Measurements from ENCODE around the gene MMEL1. TPM values are rescaled to one million over a fixed set of nuclear protein-coding genes. Genes with fewer than 3 reads are reported as not detected.
A peak's percentile ranks its signal among the peaks of the same experiment; 100 is the strongest.
"Not testable (repeated sequence)": the region's sequence is repeated elsewhere in the genome, so short reads cannot be mapped to it uniquely, and the experiment has no call there.

The MMEL1 gene
- under 1 TPM; 0.67 to 0.90 TPM for total RNA-seq
- 1 to 10 TPM; 5.5 to 8.1 TPM for polyA plus RNA-seq

GRCh38 chr1:2632561-2633361 is at the start of gene MMEL1:
TSS of gene MMEL1 (minus strand) at chr1:2633016. CDS start at chr1:2629484, 3,532 bp downstream.
- Mint-ChIP-seq H3K27me3 (peaks cover 4 to 13% of the 10 kb centered on the region in 2 donors), H3K9me3 (peaks cover 0 to 5% (median 2%) of the 10 kb centered on the region in 8 donors), H3K4me3 (peak within 1 kb of the TSS in 1 of 8 donors; percentile 39), H3K27ac (no peak within 1 kb of the TSS), H3K36me3 (no peaks in the 10 kb centered on the region), H3K4me1 (peaks cover under 1 to 8% (median 4%) of the 10 kb centered on the region in 4 donors)
- no peak within 1 kb of the TSS for H3K4me3 ChIP-seq (ENCODE audit: low read length in 2 of 2)
- no peak within 1 kb of the TSS for H3K27ac ChIP-seq (ENCODE audit: low read depth, low read length)
- ChIA-PET POLR2A (ENCODE audit: partially characterized antibody) (no interaction called here), CTCF (ENCODE audit: partially characterized antibody) (no interaction called here)
- no peaks in the 10 kb centered on the region for H3K4me1 ChIP-seq (ENCODE audit: insufficient read depth, low read length)
- H3K36me3 ChIP-seq (ENCODE audit: insufficient read depth, low read length), result no peaks in the 10 kb centered on the region
- intact Hi-C loops (cut with micrococcal nuclease), result no loop called here
- peaks cover 2% of the 10 kb centered on the region for H3K27me3 ChIP-seq (ENCODE audit: insufficient read depth, low read length)
- H3K9me3 ChIP-seq (ENCODE audit: control insufficient read depth in 1 of 2, low read length in 2 of 2), result no peaks in the 10 kb centered on the region
- DNase-seq, result no peak

- H3K4me1 ChIP-seq (ENCODE audit: insufficient read depth, low read length); H3K4me3 Mint-ChIP-seq; H3K27me3 ChIP-seq (ENCODE audit: insufficient read depth, low read length); H3K36me3 ChIP-seq (ENCODE audit: insufficient read depth, low read length); DNase-seq; H3K27me3 Mint-ChIP-seq; H3K36me3 Mint-ChIP-seq; CTCF ChIA-PET (ENCODE audit: partially characterized antibody); H3K4me3 ChIP-seq (ENCODE audit: low read length in 2 of 2); H3K27ac ChIP-seq (ENCODE audit: low read depth, low read length); H3K27ac Mint-ChIP-seq; H3K9me3 Mint-ChIP-seq; POLR2A ChIA-PET (ENCODE audit: partially characterized antibody); intact Hi-C loops (cut with micrococcal nuclease); H3K9me3 ChIP-seq (ENCODE audit: control insufficient read depth in 1 of 2, low read length in 2 of 2); H3K4me1 Mint-ChIP-seq: not testable (repeated sequence)
Measured at GRCh38 chr1:2676726-2677125, 43.9 kb upstream of the MMEL1 start.

GRCh38 chr1:2671656-2672055 is 38.8 kb upstream of the MMEL1 start:
- H3K27me3 Mint-ChIP-seq; H3K9me3 ChIP-seq (ENCODE audit: control insufficient read depth in 1 of 2, low read length in 2 of 2); H3K4me1 Mint-ChIP-seq; H3K36me3 Mint-ChIP-seq; intact Hi-C loops (cut with micrococcal nuclease); H3K9me3 Mint-ChIP-seq; CTCF ChIA-PET (ENCODE audit: partially characterized antibody); H3K27ac ChIP-seq (ENCODE audit: low read depth, low read length); H3K27ac Mint-ChIP-seq; DNase-seq; H3K27me3 ChIP-seq (ENCODE audit: insufficient read depth, low read length); H3K4me3 ChIP-seq (ENCODE audit: low read length in 2 of 2); H3K4me3 Mint-ChIP-seq; H3K36me3 ChIP-seq (ENCODE audit: insufficient read depth, low read length); H3K4me1 ChIP-seq (ENCODE audit: insufficient read depth, low read length); POLR2A ChIA-PET (ENCODE audit: partially characterized antibody): not testable (repeated sequence)

GRCh38 chr1:2659806-2660205 is 27.0 kb upstream of the MMEL1 start:
- H3K9me3 Mint-ChIP-seq; H3K27ac ChIP-seq (ENCODE audit: low read depth, low read length); CTCF ChIA-PET (ENCODE audit: partially characterized antibody); H3K4me3 ChIP-seq (ENCODE audit: low read length in 2 of 2); H3K4me3 Mint-ChIP-seq; H3K4me1 ChIP-seq (ENCODE audit: insufficient read depth, low read length); H3K9me3 ChIP-seq (ENCODE audit: control insufficient read depth in 1 of 2, low read length in 2 of 2); H3K4me1 Mint-ChIP-seq; DNase-seq; intact Hi-C loops (cut with micrococcal nuclease); POLR2A ChIA-PET (ENCODE audit: partially characterized antibody); H3K36me3 ChIP-seq (ENCODE audit: insufficient read depth, low read length); H3K27me3 ChIP-seq (ENCODE audit: insufficient read depth, low read length); H3K36me3 Mint-ChIP-seq; H3K27ac Mint-ChIP-seq: not testable (repeated sequence)
- H3K27me3 Mint-ChIP-seq, result peaks cover 10% of the 10 kb centered on the region in 2 donors

GRCh38 chr1:2657909-2658308 is 25.1 kb upstream of the MMEL1 start:
- H3K36me3 Mint-ChIP-seq; H3K27ac ChIP-seq (ENCODE audit: low read depth, low read length); POLR2A ChIA-PET (ENCODE audit: partially characterized antibody); CTCF ChIA-PET (ENCODE audit: partially characterized antibody); DNase-seq; H3K9me3 Mint-ChIP-seq; H3K9me3 ChIP-seq (ENCODE audit: control insufficient read depth in 1 of 2, low read length in 2 of 2); H3K4me3 ChIP-seq (ENCODE audit: low read length in 2 of 2); H3K27ac Mint-ChIP-seq; H3K4me1 ChIP-seq (ENCODE audit: insufficient read depth, low read length); H3K36me3 ChIP-seq (ENCODE audit: insufficient read depth, low read length); H3K4me1 Mint-ChIP-seq; H3K4me3 Mint-ChIP-seq; intact Hi-C loops (cut with micrococcal nuclease): not testable (repeated sequence)
- peaks cover 22% of the 10 kb centered on the region for H3K27me3 ChIP-seq (ENCODE audit: insufficient read depth, low read length)
- H3K27me3 Mint-ChIP-seq, result peaks cover 28 to 29% of the 10 kb centered on the region in 2 donors

- intact Hi-C loops (cut with micrococcal nuclease); H3K4me1 Mint-ChIP-seq; H3K9me3 ChIP-seq (ENCODE audit: control insufficient read depth in 1 of 2, low read length in 2 of 2); H3K9me3 Mint-ChIP-seq; H3K36me3 Mint-ChIP-seq; POLR2A ChIA-PET (ENCODE audit: partially characterized antibody); DNase-seq; CTCF ChIA-PET (ENCODE audit: partially characterized antibody); H3K4me1 ChIP-seq (ENCODE audit: insufficient read depth, low read length); H3K27ac ChIP-seq (ENCODE audit: low read depth, low read length); H3K4me3 Mint-ChIP-seq; H3K36me3 ChIP-seq (ENCODE audit: insufficient read depth, low read length); H3K27ac Mint-ChIP-seq; H3K4me3 ChIP-seq (ENCODE audit: low read length in 2 of 2): not testable (repeated sequence)
- H3K27me3 Mint-ChIP-seq, result peaks cover 35 to 36% of the 10 kb centered on the region in 2 donors
- peaks cover 25% of the 10 kb centered on the region for H3K27me3 ChIP-seq (ENCODE audit: insufficient read depth, low read length)
Measured at GRCh38 chr1:2657124-2657523, 24.3 kb upstream of the MMEL1 start.

GRCh38 chr1:2655598-2656434 is 23.0 kb upstream of the MMEL1 start:
- intact Hi-C loops (cut with micrococcal nuclease); H3K27ac Mint-ChIP-seq; H3K36me3 Mint-ChIP-seq; H3K4me3 ChIP-seq (ENCODE audit: low read length in 2 of 2); H3K4me1 ChIP-seq (ENCODE audit: insufficient read depth, low read length); H3K36me3 ChIP-seq (ENCODE audit: insufficient read depth, low read length); H3K9me3 Mint-ChIP-seq; H3K27ac ChIP-seq (ENCODE audit: low read depth, low read length); CTCF ChIA-PET (ENCODE audit: partially characterized antibody); POLR2A ChIA-PET (ENCODE audit: partially characterized antibody); H3K9me3 ChIP-seq (ENCODE audit: control insufficient read depth in 1 of 2, low read length in 2 of 2); H3K4me1 Mint-ChIP-seq; H3K4me3 Mint-ChIP-seq: not testable (repeated sequence)
- H3K27me3 ChIP-seq (ENCODE audit: insufficient read depth, low read length), result peaks cover 28% of the 10 kb centered on the region
- peak in 1 of 5 donors; percentile 53 for DNase-seq
- H3K27me3 Mint-ChIP-seq, result peaks cover 39% of the 10 kb centered on the region in 2 donors
